ENCODE results near the gene MRPL9. TPM values are rescaled to one million over a fixed set of nuclear protein-coding genes. Genes with fewer than 3 reads are reported as not detected.
"Not testable (repeated sequence)": the region's sequence is repeated elsewhere in the genome, so short reads cannot be mapped to it uniquely, and the experiment has no call there.

Gene MRPL9
- total RNA-seq, 1 experiment from 2014 or later: 122 TPM

- DNase-seq: no peak
- Histone ChIP-seq H3K4me3 (ENCODE audit: low read depth, low read length) (no peak overlapping the region), H3K9me3 (no peaks in the 10 kb centered on the region), H3K4me1 (no peaks in the 10 kb centered on the region), H3K36me3 (ENCODE audit: control insufficient read depth, insufficient read depth, low read length) (no peaks in the 10 kb centered on the region), H3K27me3 (replicated peaks; ENCODE audit: control insufficient read depth, insufficient read depth, low read length) (no peaks in the 10 kb centered on the region)
- Mint-ChIP-seq H3K27me3 (ENCODE audit: insufficient read depth, unreplicated experiment) (no peaks in the 10 kb centered on the region), H3K9me3 (ENCODE audit: unreplicated experiment) (no peaks in the 10 kb centered on the region), H3K4me1 (ENCODE audit: low read depth, unreplicated experiment) (no peaks in the 10 kb centered on the region), H3K27ac (ENCODE audit: unreplicated experiment) (no peak overlapping the region), H3K36me3 (ENCODE audit: insufficient read depth, unreplicated experiment) (peaks cover 7% of the 10 kb centered on the region), H3K4me3 (ENCODE audit: unreplicated experiment) (no peak overlapping the region)
- no TSS peak for BruUV-seq (replicated peaks)
- POLR2A ChIA-PET: interaction anchor here (0.7 kb wide), 1 partner anchor 52 kb away, joined by 6 read pairs; the partner anchor contains the start of gene C2CD4D
- intact Hi-C loops (cut with micrococcal nuclease; ENCODE audit: unreplicated experiment): no loop called here
- TF ChIP-seq CTCF (IDR thresholded peaks at IDR 0.05; ENCODE audit: insufficient read depth in 1 of 2, low read depth in 1 of 2, low read length in 1 of 2, severe bottlenecking in 1 of 2, unreplicated experiment in 1 of 2): no peak
- CTCF ChIA-PET: interaction anchor here (0.6 kb wide), 2 partner anchors 60 to 249 kb away, joined by 3 read pairs; partner anchors contain the start of gene S100A11
These were observed 24.4 kb upstream of the MRPL9 start for GRCh38 chr1:151787689-151788088.

GRCh38 chr1:151783796-151784195 is 20.5 kb upstream of the MRPL9 start:
- Histone ChIP-seq H3K9me3 (no peaks in the 10 kb centered on the region), H3K4me1 (no peaks in the 10 kb centered on the region), H3K4me3 (ENCODE audit: low read depth, low read length) (no peak overlapping the region), H3K36me3 (ENCODE audit: control insufficient read depth, insufficient read depth, low read length) (no peaks in the 10 kb centered on the region), H3K27me3 (replicated peaks; ENCODE audit: control insufficient read depth, insufficient read depth, low read length) (no peaks in the 10 kb centered on the region)
- Mint-ChIP-seq H3K36me3 (ENCODE audit: insufficient read depth, unreplicated experiment) (no peaks in the 10 kb centered on the region), H3K27ac (ENCODE audit: unreplicated experiment) (no peak overlapping the region), H3K9me3 (ENCODE audit: unreplicated experiment) (no peaks in the 10 kb centered on the region), H3K4me1 (ENCODE audit: low read depth, unreplicated experiment) (no peaks in the 10 kb centered on the region), H3K4me3 (ENCODE audit: unreplicated experiment) (no peak overlapping the region), H3K27me3 (ENCODE audit: insufficient read depth, unreplicated experiment) (no peaks in the 10 kb centered on the region)
- TF ChIP-seq CTCF (IDR thresholded peaks at IDR 0.05; ENCODE audit: insufficient read depth in 1 of 2, low read depth in 1 of 2, low read length in 1 of 2, severe bottlenecking in 1 of 2, unreplicated experiment in 1 of 2): no peak
- ChIA-PET POLR2A (no interaction called here), CTCF (no interaction called here)
- intact Hi-C loops (cut with micrococcal nuclease; ENCODE audit: unreplicated experiment): no loop called here
- BruUV-seq (replicated peaks): no TSS peak
- DNase-seq: no peak

- H3K4me3 ChIP-seq (ENCODE audit: low read depth, low read length): no peak overlapping the region
- Mint-ChIP-seq H3K27me3 (ENCODE audit: insufficient read depth, unreplicated experiment) (no peaks in the 10 kb centered on the region), H3K4me3 (ENCODE audit: unreplicated experiment) (no peak overlapping the region), H3K9me3 (ENCODE audit: unreplicated experiment) (no peaks in the 10 kb centered on the region), H3K36me3 (ENCODE audit: insufficient read depth, unreplicated experiment) (no peaks in the 10 kb centered on the region), H3K27ac (ENCODE audit: unreplicated experiment) (no peak overlapping the region), H3K4me1 (ENCODE audit: low read depth, unreplicated experiment) (no peaks in the 10 kb centered on the region)
- H3K36me3 ChIP-seq (ENCODE audit: control insufficient read depth, insufficient read depth, low read length): no peaks in the 10 kb centered on the region
- BruUV-seq (replicated peaks): no TSS peak
- no peaks in the 10 kb centered on the region for H3K27me3 ChIP-seq (replicated peaks; ENCODE audit: control insufficient read depth, insufficient read depth, low read length)
- CTCF ChIA-PET: no interaction called here
- no peaks in the 10 kb centered on the region for H3K4me1 ChIP-seq
- POLR2A ChIA-PET: no interaction called here
- no peaks in the 10 kb centered on the region for H3K9me3 ChIP-seq
- no peak for TF ChIP-seq CTCF (IDR thresholded peaks at IDR 0.05; ENCODE audit: insufficient read depth in 1 of 2, low read depth in 1 of 2, low read length in 1 of 2, severe bottlenecking in 1 of 2, unreplicated experiment in 1 of 2)
- intact Hi-C loops (cut with micrococcal nuclease; ENCODE audit: unreplicated experiment): no loop called here
- DNase-seq: no peak
These were observed 19.4 kb upstream of the MRPL9 start for GRCh38 chr1:151782741-151783140.

GRCh38 chr1:151782026-151782425 is 18.7 kb upstream of the MRPL9 start:
- H3K4me1 Mint-ChIP-seq (ENCODE audit: low read depth, unreplicated experiment); H3K4me3 Mint-ChIP-seq (ENCODE audit: unreplicated experiment); BruUV-seq (replicated peaks); POLR2A ChIA-PET; H3K4me3 ChIP-seq (ENCODE audit: low read depth, low read length); H3K36me3 ChIP-seq (ENCODE audit: control insufficient read depth, insufficient read depth, low read length); DNase-seq; H3K9me3 ChIP-seq; H3K9me3 Mint-ChIP-seq (ENCODE audit: unreplicated experiment); H3K27me3 Mint-ChIP-seq (ENCODE audit: insufficient read depth, unreplicated experiment); H3K36me3 Mint-ChIP-seq (ENCODE audit: insufficient read depth, unreplicated experiment); H3K27me3 ChIP-seq (replicated peaks; ENCODE audit: control insufficient read depth, insufficient read depth, low read length); H3K27ac Mint-ChIP-seq (ENCODE audit: unreplicated experiment); H3K4me1 ChIP-seq; intact Hi-C loops (cut with micrococcal nuclease; ENCODE audit: unreplicated experiment): not testable (repeated sequence)
- CTCF ChIA-PET: interaction anchor here (0.6 kb wide), 1 partner anchor 159 kb away, joined by 3 read pairs; no protein-coding TSS in a partner anchor

- H3K4me3 ChIP-seq (ENCODE audit: low read depth, low read length); H3K9me3 ChIP-seq; CTCF ChIA-PET; H3K4me3 Mint-ChIP-seq (ENCODE audit: unreplicated experiment); BruUV-seq (replicated peaks); H3K27ac Mint-ChIP-seq (ENCODE audit: unreplicated experiment); H3K27me3 ChIP-seq (replicated peaks; ENCODE audit: control insufficient read depth, insufficient read depth, low read length); intact Hi-C loops (cut with micrococcal nuclease; ENCODE audit: unreplicated experiment); H3K4me1 ChIP-seq; DNase-seq; H3K36me3 Mint-ChIP-seq (ENCODE audit: insufficient read depth, unreplicated experiment); POLR2A ChIA-PET; H3K9me3 Mint-ChIP-seq (ENCODE audit: unreplicated experiment); H3K36me3 ChIP-seq (ENCODE audit: control insufficient read depth, insufficient read depth, low read length); H3K4me1 Mint-ChIP-seq (ENCODE audit: low read depth, unreplicated experiment); H3K27me3 Mint-ChIP-seq (ENCODE audit: insufficient read depth, unreplicated experiment): not testable (repeated sequence)
These were observed 17.4 kb upstream of the MRPL9 start for GRCh38 chr1:151780736-151781135.

All from Caco-2 (cell line).